ENCODE measurements around the gene LY6G6F. TPM values are rescaled to one million over a fixed set of nuclear protein-coding genes. Genes with fewer than 3 reads are reported as not detected.

LY6G6F gene
- total and polyA plus RNA-seq, 2 of the 13 experiments (the other 11 are each of a cell fraction or from before 2014, with no cell fraction given) = not detected

DNA sequence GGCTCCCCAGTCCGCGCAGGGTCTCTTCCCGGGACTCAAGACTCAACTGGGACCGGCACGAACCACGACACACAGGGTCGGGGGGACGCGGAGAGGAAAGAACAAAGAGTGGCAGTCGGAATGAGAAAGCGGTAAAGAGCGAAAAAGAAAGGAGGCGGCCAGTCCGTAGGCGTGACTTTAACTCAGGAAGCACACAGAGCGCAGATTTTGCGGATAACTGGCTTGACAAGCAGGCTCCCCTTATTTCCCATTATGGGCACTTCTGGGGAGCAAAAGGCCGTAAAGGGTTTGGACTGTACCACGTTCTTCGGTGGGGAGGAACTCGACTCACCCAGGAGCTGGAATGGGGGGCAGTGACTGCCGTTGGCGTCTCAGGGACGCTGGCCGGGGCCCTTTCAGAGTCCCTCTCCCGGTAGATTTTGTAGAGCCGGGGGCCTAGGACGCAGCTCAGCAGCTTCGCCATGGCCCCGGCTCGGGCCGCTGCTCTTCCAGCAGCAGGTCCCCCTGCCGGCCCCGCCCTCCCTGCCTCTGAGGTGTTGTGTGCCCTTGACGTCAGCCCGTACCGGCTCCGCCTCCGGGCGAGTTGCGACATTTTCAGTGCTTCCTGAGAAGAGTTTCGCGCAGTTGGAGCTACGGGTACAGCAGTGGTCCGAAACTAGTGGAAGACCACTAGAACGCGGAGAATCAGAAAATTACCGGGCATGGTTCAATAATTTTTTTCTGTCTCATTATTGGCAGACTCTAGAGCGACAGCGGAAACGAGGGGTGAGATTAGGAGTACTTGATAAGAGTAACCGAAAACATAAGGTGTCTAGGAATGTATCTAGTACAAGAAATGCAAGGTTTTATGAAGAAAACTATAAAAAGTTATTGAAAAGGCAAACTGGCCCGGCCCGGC is 3.6 kb upstream of the LY6G6F start, which contains the start of gene ABHD16A (continued):
- TF ChIP-seq ZBTB14 (CRISPR knock-in tag; IDR thresholded peaks at IDR 0.05) (no peak), ZNF747 (CRISPR knock-in tag; IDR thresholded peaks at IDR 0.05; ENCODE audit: borderline replicate concordance) (peak; percentile 79; the same call in 1 of the 2 replicates), MED13 (CRISPR knock-in tag; IDR thresholded peaks at IDR 0.05) (no peak; the same call in none of the 2 replicates), ZNF543 (CRISPR knock-in tag; IDR thresholded peaks at IDR 0.05) (peak; percentile 73; the same call in 1 of the 2 replicates), ZNF230 (CRISPR knock-in tag; IDR thresholded peaks at IDR 0.05) (peak; percentile 86; the same call in 1 of the 2 replicates), ZNF749 (CRISPR knock-in tag; IDR thresholded peaks at IDR 0.05; ENCODE audit: borderline replicate concordance) (peak; percentile 72; the same call in 1 of the 2 replicates), ZNF580 (CRISPR knock-in tag; IDR thresholded peaks at IDR 0.05; ENCODE audit: borderline replicate concordance, low read depth) (peak; percentile 81; the same call in 1 of the 2 replicates), KDM2A (CRISPR knock-in tag; IDR thresholded peaks at IDR 0.05; ENCODE audit: borderline replicate concordance, low read depth) (peak; percentile 89), ZNF772 (CRISPR knock-in tag; IDR thresholded peaks at IDR 0.05) (peak; percentile 51; the same call in 1 of the 2 replicates), SP1 (IDR thresholded peaks at IDR 0.05) (no peak), SP1 (CRISPR knock-in tag; IDR thresholded peaks at IDR 0.05) (peak; percentile 83), KDM1A (CRISPR knock-in tag; IDR thresholded peaks at IDR 0.05) (no peak), YEATS4 (CRISPR knock-in tag; IDR thresholded peaks at IDR 0.05; ENCODE audit: borderline replicate concordance) (peak; percentile 64; the same call in 1 of the 2 replicates), HOXA3 (CRISPR knock-in tag; IDR thresholded peaks at IDR 0.05) (peak; percentile 96), ZNF138 (CRISPR knock-in tag; IDR thresholded peaks at IDR 0.05; ENCODE audit: low read depth) (no peak)
- TF ChIP-seq, protein P1, sequence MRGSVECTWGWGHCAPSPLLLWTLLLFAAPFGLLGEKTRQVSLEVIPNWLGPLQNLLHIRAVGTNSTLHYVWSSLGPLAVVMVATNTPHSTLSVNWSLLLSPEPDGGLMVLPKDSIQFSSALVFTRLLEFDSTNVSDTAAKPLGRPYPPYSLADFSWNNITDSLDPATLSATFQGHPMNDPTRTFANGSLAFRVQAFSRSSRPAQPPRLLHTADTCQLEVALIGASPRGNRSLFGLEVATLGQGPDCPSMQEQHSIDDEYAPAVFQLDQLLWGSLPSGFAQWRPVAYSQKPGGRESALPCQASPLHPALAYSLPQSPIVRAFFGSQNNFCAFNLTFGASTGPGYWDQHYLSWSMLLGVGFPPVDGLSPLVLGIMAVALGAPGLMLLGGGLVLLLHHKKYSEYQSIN (CRISPR knock-in tag; IDR thresholded peaks at IDR 0.05; ENCODE audit: borderline replicate concordance) = no peak
- TF ChIP-seq, protein P2, sequence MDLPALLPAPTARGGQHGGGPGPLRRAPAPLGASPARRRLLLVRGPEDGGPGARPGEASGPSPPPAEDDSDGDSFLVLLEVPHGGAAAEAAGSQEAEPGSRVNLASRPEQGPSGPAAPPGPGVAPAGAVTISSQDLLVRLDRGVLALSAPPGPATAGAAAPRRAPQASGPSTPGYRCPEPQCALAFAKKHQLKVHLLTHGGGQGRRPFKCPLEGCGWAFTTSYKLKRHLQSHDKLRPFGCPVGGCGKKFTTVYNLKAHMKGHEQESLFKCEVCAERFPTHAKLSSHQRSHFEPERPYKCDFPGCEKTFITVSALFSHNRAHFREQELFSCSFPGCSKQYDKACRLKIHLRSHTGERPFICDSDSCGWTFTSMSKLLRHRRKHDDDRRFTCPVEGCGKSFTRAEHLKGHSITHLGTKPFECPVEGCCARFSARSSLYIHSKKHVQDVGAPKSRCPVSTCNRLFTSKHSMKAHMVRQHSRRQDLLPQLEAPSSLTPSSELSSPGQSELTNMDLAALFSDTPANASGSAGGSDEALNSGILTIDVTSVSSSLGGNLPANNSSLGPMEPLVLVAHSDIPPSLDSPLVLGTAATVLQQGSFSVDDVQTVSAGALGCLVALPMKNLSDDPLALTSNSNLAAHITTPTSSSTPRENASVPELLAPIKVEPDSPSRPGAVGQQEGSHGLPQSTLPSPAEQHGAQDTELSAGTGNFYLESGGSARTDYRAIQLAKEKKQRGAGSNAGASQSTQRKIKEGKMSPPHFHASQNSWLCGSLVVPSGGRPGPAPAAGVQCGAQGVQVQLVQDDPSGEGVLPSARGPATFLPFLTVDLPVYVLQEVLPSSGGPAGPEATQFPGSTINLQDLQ (CRISPR knock-in tag; IDR thresholded peaks at IDR 0.05) = no peak
- TF ChIP-seq, protein P3, sequence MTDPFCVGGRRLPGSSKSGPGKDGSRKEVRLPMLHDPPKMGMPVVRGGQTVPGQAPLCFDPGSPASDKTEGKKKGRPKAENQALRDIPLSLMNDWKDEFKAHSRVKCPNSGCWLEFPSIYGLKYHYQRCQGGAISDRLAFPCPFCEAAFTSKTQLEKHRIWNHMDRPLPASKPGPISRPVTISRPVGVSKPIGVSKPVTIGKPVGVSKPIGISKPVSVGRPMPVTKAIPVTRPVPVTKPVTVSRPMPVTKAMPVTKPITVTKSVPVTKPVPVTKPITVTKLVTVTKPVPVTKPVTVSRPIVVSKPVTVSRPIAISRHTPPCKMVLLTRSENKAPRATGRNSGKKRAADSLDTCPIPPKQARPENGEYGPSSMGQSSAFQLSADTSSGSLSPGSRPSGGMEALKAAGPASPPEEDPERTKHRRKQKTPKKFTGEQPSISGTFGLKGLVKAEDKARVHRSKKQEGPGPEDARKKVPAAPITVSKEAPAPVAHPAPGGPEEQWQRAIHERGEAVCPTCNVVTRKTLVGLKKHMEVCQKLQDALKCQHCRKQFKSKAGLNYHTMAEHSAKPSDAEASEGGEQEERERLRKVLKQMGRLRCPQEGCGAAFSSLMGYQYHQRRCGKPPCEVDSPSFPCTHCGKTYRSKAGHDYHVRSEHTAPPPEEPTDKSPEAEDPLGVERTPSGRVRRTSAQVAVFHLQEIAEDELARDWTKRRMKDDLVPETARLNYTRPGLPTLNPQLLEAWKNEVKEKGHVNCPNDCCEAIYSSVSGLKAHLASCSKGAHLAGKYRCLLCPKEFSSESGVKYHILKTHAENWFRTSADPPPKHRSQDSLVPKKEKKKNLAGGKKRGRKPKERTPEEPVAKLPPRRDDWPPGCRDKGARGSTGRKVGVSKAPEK (CRISPR knock-in tag; IDR thresholded peaks at IDR 0.05; ENCODE audit: borderline replicate concordance) = no peak
- TF ChIP-seq, protein P4, sequence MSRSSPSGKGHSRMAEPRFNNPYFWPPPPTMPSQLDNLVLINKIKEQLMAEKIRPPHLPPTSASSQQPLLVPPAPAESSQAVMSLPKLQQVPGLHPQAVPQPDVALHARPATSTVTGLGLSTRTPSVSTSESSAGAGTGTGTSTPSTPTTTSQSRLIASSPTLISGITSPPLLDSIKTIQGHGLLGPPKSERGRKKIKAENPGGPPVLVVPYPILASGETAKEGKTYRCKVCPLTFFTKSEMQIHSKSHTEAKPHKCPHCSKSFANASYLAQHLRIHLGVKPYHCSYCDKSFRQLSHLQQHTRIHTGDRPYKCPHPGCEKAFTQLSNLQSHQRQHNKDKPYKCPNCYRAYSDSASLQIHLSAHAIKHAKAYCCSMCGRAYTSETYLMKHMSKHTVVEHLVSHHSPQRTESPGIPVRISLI (CRISPR knock-in tag; IDR thresholded peaks at IDR 0.05; ENCODE audit: borderline replicate concordance) = no peak; the same call in 1 of the 2 replicates
